K562 (cell line): ENCODE results near the gene ANTKMT. TPM values are rescaled to one million over a fixed set of nuclear protein-coding genes. Genes with fewer than 3 reads are reported as not detected.

Experiments used
- GTF2A2 ChIP-seq: IDR thresholded peaks from 2 replicates; pipeline ENCODE4 v1.6.1; 2016; ENCODE audit warnings: mild to moderate bottlenecking, missing genetic modification characterization, missing compliant biosample characterization
- HINFP ChIP-seq: fragments of 450-650 bp; conservative IDR thresholded peaks from 2 replicates; pipeline ENCODE4 v1.6.1; 2016; ENCODE audit warnings: missing genetic modification characterization, low read depth, mild to moderate bottlenecking, control low read depth, missing compliant biosample characterization
- HNRNPK ChIP-seq: fragments of 200-400 bp; formaldehyde crosslinking; IDR thresholded peaks from one replicate; pipeline ENCODE4 v1.6.1; 2018; ENCODE audit warnings: mild to moderate bottlenecking, low read depth, low read length; ENCODE audit not compliant: poor library complexity, severe bottlenecking
- MAX ChIP-seq: sonication (generic); formaldehyde crosslinking; IDR thresholded peaks from 2 replicates; pipeline ENCODE4 v1.9.0; 2022; ENCODE audit warnings: mild to moderate bottlenecking, missing genetic modification reagents
- POLR2H ChIP-seq: IDR thresholded peaks from 2 replicates; pipeline ENCODE4 v1.6.1; 2016; ENCODE audit warnings: missing genetic modification characterization, low read depth, mild to moderate bottlenecking, control low read depth, missing compliant biosample characterization, moderate library complexity
- RNF219 ChIP-seq: fragments of 250-450 bp; sonication (Bioruptor Pico); IDR thresholded peaks from 2 replicates; pipeline ENCODE4 v1.5.0; 2022; ENCODE audit warnings: mild to moderate bottlenecking
- TAF9B ChIP-seq: fragments of 450-650 bp; IDR thresholded peaks from 2 replicates; pipeline ENCODE4 v1.6.1; 2018; ENCODE audit warnings: mild to moderate bottlenecking; ENCODE audit not compliant: partially characterized antibody
- TRIM25 ChIP-seq: fragments of 450-650 bp; IDR thresholded peaks from 2 replicates; pipeline ENCODE4 v1.7.0; 2016; ENCODE audit warnings: borderline replicate concordance
- TSC22D4 ChIP-seq: fragments of 450-650 bp; IDR thresholded peaks from 2 replicates; pipeline ENCODE4 v1.6.1; 2016; ENCODE audit warnings: missing genetic modification characterization, missing biosample characterization, control low read depth
- ZNF79 ChIP-seq: fragments of 250-450 bp; sonication (Bioruptor Pico); IDR thresholded peaks from 2 replicates; pipeline ENCODE4 v1.4.0; 2020; ENCODE audit warnings: low read depth, mild to moderate bottlenecking, moderate library complexity
- polyA plus RNA-seq, 8 experiments: library from polyadenylated mRNA; depleted of rRNA in 4 of 8; stranded (reverse) in 5 of 8; unstranded in 3 of 8; fragments of >200 nt; fragmentation: Nextera tagmentation in 2 of 8; fragmentation: Illumina TruSeq in 1 of 8; extraction: Ambion mirVana in 2 of 8; extraction: Trizol in 1 of 8; gene quantifications; 2 replicates each; pipeline versions ENCODE4 v1.2.1 to v1.2.3, GENCODE V29; 2011 to 2014; ENCODE audit warnings: inconsistent platforms in 1 of 8, missing spikeins in 1 of 8
- total RNA-seq, 7 experiments: library from RNA; depleted of rRNA in 6 of 7; stranded (reverse); fragments of >200 nt in 6 of 7; fragmentation: Illumina TruSeq in 2 of 7; extraction: Trizol in 2 of 7; gene quantifications; 2 replicates each; pipeline versions ENCODE4 v1.2.1 to v1.2.3, GENCODE V29; 2011 to 2021; ENCODE audit warnings: low replicate concordance in 1 of 7
- TF ChIP-seq, protein P1 (sequence below): fragments of 250-450 bp; sonication (Bioruptor Pico); IDR thresholded peaks from 2 replicates; pipeline ENCODE4 v1.4.0; 2020; ENCODE audit warnings: mild to moderate bottlenecking
- TF ChIP-seq, protein P2 (sequence below): fragments of 200-800 bp; sonication (Bioruptor generic); IDR thresholded peaks from 2 replicates; pipeline ENCODE4 v1.6.1; 2016; ENCODE audit warnings: missing genetic modification characterization, missing compliant biosample characterization
- TF ChIP-seq, protein P3 (sequence below): fragments of 250-450 bp; sonication (Bioruptor Pico); IDR thresholded peaks from 2 replicates; pipeline ENCODE4 v1.8.0; 2021; ENCODE audit warnings: moderate library complexity, mild to moderate bottlenecking, inconsistent platforms

ANTKMT gene
- total and polyA plus RNA-seq, 9 of the 15 experiments (the other 6 are each of a cell fraction or from before 2014, with no cell fraction given): 0.58 to 217 (median 19.1) TPM

- TF ChIP-seq HNRNPK (no peak), MAX (CRISPR knock-in tag) (peak; percentile 99), TRIM25 (no peak), TAF9B (no peak), TSC22D4 (no peak), POLR2H (tag) (no peak), GTF2A2 (tag) (no peak), RNF219 (CRISPR knock-in tag) (no peak), ZNF79 (CRISPR knock-in tag) (no peak), HINFP (tag) (no peak)
- TF ChIP-seq, protein P1, sequence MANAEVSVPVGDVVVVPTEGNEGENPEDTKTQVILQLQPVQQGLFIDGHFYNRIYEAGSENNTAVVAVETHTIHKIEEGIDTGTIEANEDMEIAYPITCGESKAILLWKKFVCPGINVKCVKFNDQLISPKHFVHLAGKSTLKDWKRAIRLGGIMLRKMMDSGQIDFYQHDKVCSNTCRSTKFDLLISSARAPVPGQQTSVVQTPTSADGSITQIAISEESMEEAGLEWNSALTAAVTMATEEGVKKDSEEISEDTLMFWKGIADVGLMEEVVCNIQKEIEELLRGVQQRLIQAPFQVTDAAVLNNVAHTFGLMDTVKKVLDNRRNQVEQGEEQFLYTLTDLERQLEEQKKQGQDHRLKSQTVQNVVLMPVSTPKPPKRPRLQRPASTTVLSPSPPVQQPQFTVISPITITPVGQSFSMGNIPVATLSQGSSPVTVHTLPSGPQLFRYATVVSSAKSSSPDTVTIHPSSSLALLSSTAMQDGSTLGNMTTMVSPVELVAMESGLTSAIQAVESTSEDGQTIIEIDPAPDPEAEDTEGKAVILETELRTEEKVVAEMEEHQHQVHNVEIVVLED (CRISPR knock-in tag): peak; percentile 39; the same call in 1 of the 2 replicates
- TF ChIP-seq, protein P2, sequence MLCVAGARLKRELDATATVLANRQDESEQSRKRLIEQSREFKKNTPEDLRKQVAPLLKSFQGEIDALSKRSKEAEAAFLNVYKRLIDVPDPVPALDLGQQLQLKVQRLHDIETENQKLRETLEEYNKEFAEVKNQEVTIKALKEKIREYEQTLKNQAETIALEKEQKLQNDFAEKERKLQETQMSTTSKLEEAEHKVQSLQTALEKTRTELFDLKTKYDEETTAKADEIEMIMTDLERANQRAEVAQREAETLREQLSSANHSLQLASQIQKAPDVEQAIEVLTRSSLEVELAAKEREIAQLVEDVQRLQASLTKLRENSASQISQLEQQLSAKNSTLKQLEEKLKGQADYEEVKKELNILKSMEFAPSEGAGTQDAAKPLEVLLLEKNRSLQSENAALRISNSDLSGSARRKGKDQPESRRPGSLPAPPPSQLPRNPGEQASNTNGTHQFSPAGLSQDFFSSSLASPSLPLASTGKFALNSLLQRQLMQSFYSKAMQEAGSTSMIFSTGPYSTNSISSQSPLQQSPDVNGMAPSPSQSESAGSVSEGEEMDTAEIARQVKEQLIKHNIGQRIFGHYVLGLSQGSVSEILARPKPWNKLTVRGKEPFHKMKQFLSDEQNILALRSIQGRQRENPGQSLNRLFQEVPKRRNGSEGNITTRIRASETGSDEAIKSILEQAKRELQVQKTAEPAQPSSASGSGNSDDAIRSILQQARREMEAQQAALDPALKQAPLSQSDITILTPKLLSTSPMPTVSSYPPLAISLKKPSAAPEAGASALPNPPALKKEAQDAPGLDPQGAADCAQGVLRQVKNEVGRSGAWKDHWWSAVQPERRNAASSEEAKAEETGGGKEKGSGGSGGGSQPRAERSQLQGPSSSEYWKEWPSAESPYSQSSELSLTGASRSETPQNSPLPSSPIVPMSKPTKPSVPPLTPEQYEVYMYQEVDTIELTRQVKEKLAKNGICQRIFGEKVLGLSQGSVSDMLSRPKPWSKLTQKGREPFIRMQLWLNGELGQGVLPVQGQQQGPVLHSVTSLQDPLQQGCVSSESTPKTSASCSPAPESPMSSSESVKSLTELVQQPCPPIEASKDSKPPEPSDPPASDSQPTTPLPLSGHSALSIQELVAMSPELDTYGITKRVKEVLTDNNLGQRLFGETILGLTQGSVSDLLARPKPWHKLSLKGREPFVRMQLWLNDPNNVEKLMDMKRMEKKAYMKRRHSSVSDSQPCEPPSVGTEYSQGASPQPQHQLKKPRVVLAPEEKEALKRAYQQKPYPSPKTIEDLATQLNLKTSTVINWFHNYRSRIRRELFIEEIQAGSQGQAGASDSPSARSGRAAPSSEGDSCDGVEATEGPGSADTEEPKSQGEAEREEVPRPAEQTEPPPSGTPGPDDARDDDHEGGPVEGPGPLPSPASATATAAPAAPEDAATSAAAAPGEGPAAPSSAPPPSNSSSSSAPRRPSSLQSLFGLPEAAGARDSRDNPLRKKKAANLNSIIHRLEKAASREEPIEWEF (CRISPR knock-in tag): no peak
- TF ChIP-seq, protein P3, sequence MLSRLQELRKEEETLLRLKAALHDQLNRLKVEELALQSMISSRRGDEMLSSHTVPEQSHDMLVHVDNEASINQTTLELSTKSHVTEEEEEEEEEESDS (CRISPR knock-in tag): no peak
Measured at GRCh38 chr16:695355-696089, 25.4 kb upstream of the ANTKMT start (continued).
